Osteoblast (primary cell): Measurements from ENCODE around the gene GYG2. TPM values are rescaled to one million over a fixed set of nuclear protein-coding genes. Genes with fewer than 3 reads are reported as not detected.

Source experiments
- DNase-seq: peaks from one replicate; pipeline ENCODE4 v3.0.0; 2011; ENCODE audit warnings: low spot score, mixed read lengths; ENCODE audit not compliant: insufficient read length; ENCODE audit errors: missing footprints
- H2AFZ ChIP-seq: 2 replicates; pipeline ENCODE4 v1.6.0; 2011; ENCODE audit warnings: mild to moderate bottlenecking, low read length
- H3K27ac ChIP-seq: 2 replicates; pipeline ENCODE4 v1.5.1; 2011; ENCODE audit warnings: mild to moderate bottlenecking, low read depth, low read length, moderate library complexity
- H3K27me3 ChIP-seq: 2 replicates; pipeline ENCODE4 v1.6.0; 2012; ENCODE audit warnings: mild to moderate bottlenecking, control low read depth, inconsistent platforms, low read length, moderate library complexity; ENCODE audit not compliant: insufficient read depth
- H3K36me3 ChIP-seq: 2 replicates; pipeline ENCODE4 v1.5.1; 2011; ENCODE audit warnings: mild to moderate bottlenecking, low read length, control low read depth, moderate library complexity; ENCODE audit not compliant: insufficient read depth
- H3K4me1 ChIP-seq: 2 replicates; pipeline ENCODE4 v1.5.1; 2011; ENCODE audit warnings: mild to moderate bottlenecking, low read length, control low read depth, moderate library complexity; ENCODE audit not compliant: insufficient read depth
- H3K4me2 ChIP-seq: 2 replicates; pipeline ENCODE4 v1.6.0; 2011; ENCODE audit warnings: mild to moderate bottlenecking, low read length; ENCODE audit not compliant: insufficient read depth
- H3K4me3 ChIP-seq: fragments of 200-600 bp; sonication (generic); 3 replicates; pipeline ENCODE4 v1.5.1; 2012; ENCODE audit warnings: mild to moderate bottlenecking, low read length, inconsistent platforms; ENCODE audit not compliant: insufficient read depth
- H3K79me2 ChIP-seq: 2 replicates; pipeline ENCODE4 v1.6.0; 2012; ENCODE audit warnings: mild to moderate bottlenecking, low read length, control low read depth, inconsistent platforms; ENCODE audit not compliant: insufficient read depth
- H3K9me3 ChIP-seq: 2 replicates; pipeline ENCODE4 v1.5.1; 2011; ENCODE audit warnings: low read depth, low read length, control low read depth
- H4K20me1 ChIP-seq: 2 replicates; pipeline ENCODE4 v1.6.0; 2012; ENCODE audit warnings: mild to moderate bottlenecking, low read length, control low read depth; ENCODE audit not compliant: insufficient read depth
- total RNA-seq: library from RNA; depleted of rRNA; stranded (reverse); fragments of >200 nt; gene quantifications from 2 replicates; pipeline ENCODE4 v1.2.3, GENCODE V29; 2012
- TF ChIP-seq, protein P1 (sequence below): IDR thresholded peaks from 2 replicates; pipeline ENCODE4 v1.5.1; 2011; ENCODE audit warnings: mild to moderate bottlenecking, low read depth, low read length, moderate library complexity; ENCODE audit errors: extremely low read depth

The GYG2 gene
- total RNA-seq, 1 donor = 6.2 TPM

DNA sequence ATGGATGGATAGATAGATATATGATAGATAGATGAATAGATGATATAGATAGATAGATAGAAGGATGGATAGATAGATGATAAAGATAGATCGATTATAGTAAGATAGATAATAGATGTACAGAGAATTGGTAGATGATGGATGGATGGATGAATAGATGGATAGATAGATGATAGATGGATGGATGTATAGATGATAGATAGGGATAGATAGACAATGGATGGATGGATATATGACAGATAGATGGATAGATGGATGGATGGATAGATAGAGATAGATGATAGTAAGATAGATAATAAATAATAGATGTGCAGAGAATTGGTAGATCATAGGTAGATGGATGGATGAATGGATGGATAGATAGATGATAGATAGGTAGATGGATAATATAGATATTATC lies 12.2 kb downstream of the GYG2 start:
- DNase-seq = no peak
- H3K27me3 ChIP-seq = no peaks in the 10 kb centered on the region
- H3K27ac ChIP-seq = no peak overlapping the region
- no peaks in the 10 kb centered on the region for H3K4me1 ChIP-seq
- no peaks in the 10 kb centered on the region for H4K20me1 ChIP-seq
- H3K4me2 ChIP-seq = no peak overlapping the region
- H3K36me3 ChIP-seq = no peaks in the 10 kb centered on the region
- no peaks in the 10 kb centered on the region for H3K9me3 ChIP-seq
- no peak overlapping the region for H2AFZ ChIP-seq
- H3K79me2 ChIP-seq = no peaks in the 10 kb centered on the region
- no peak overlapping the region for H3K4me3 ChIP-seq
- TF ChIP-seq, protein P1, sequence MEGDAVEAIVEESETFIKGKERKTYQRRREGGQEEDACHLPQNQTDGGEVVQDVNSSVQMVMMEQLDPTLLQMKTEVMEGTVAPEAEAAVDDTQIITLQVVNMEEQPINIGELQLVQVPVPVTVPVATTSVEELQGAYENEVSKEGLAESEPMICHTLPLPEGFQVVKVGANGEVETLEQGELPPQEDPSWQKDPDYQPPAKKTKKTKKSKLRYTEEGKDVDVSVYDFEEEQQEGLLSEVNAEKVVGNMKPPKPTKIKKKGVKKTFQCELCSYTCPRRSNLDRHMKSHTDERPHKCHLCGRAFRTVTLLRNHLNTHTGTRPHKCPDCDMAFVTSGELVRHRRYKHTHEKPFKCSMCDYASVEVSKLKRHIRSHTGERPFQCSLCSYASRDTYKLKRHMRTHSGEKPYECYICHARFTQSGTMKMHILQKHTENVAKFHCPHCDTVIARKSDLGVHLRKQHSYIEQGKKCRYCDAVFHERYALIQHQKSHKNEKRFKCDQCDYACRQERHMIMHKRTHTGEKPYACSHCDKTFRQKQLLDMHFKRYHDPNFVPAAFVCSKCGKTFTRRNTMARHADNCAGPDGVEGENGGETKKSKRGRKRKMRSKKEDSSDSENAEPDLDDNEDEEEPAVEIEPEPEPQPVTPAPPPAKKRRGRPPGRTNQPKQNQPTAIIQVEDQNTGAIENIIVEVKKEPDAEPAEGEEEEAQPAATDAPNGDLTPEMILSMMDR = no peak

DNA sequence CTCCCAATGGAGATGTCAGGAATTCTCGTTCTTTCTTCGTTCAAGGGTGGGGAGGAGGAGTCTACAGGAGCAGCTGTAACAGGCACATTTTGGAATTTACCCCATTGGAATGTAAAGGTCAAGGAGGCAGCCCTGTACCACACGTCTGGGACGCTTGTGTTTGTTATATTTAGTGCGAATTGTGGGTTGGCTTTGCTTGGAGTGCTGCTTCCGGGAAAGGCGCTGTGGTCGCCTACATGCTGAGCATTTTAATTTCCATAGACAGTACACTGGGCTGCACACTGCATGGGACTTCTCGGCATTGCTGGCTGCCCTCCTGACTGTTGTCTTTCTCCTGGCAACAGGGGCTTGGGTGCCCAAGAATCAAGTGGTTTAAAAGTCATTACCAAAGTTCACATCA lies 12.8 kb downstream of the GYG2 start:
- H3K27ac ChIP-seq = no peak overlapping the region
- H3K9me3 ChIP-seq = no peaks in the 10 kb centered on the region
- H3K4me1 ChIP-seq = no peaks in the 10 kb centered on the region
- H3K36me3 ChIP-seq = no peaks in the 10 kb centered on the region
- H2AFZ ChIP-seq = peak overlapping the region; percentile 85
- no peak overlapping the region for H3K4me3 ChIP-seq
- H3K27me3 ChIP-seq = no peaks in the 10 kb centered on the region
- H4K20me1 ChIP-seq = no peaks in the 10 kb centered on the region
- no peaks in the 10 kb centered on the region for H3K79me2 ChIP-seq
- no peak for DNase-seq
- peak overlapping the region; percentile 34 for H3K4me2 ChIP-seq
- TF ChIP-seq, protein P1 = no peak

DNA sequence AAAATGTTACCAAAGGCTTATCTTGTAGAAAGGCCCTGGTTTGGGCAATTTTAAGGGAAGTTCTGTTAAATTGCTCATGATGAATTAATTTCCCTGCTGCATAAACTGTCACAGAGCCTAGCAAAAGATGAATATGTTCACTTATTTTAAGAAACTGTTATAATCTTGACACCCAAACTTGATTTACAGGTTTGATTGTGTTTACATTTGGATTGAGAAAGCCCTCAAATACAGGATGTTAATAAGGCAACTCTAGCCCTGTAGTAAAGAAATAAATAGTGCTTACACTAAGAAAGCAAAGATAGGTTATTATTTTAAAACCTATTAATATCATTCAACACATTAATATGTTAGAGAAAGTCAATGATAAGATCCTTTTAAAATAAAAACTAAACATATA lies 18.3 kb downstream of the GYG2 start:
- Histone ChIP-seq H3K4me2 (no peak overlapping the region), H3K27ac (no peak overlapping the region), H4K20me1 (no peaks in the 10 kb centered on the region), H2AFZ (no peak overlapping the region), H3K79me2 (no peaks in the 10 kb centered on the region), H3K27me3 (no peaks in the 10 kb centered on the region), H3K4me3 (no peak overlapping the region), H3K9me3 (no peaks in the 10 kb centered on the region), H3K36me3 (no peaks in the 10 kb centered on the region), H3K4me1 (peaks cover 17% of the 10 kb centered on the region)
- TF ChIP-seq, protein P1 = no peak
- DNase-seq = no peak

GRCh38 chrX:2848871-2849301 lies 20.2 kb downstream of the GYG2 start:
- H3K36me3 ChIP-seq = no peaks in the 10 kb centered on the region
- no peaks in the 10 kb centered on the region for H3K79me2 ChIP-seq
- H3K4me2 ChIP-seq = peak overlapping the region; percentile 77
- peaks cover 17% of the 10 kb centered on the region for H3K4me1 ChIP-seq
- no peaks in the 10 kb centered on the region for H3K27me3 ChIP-seq
- no peaks in the 10 kb centered on the region for H4K20me1 ChIP-seq
- peak; percentile 87 for DNase-seq
- peak overlapping the region; percentile 74 for H3K27ac ChIP-seq
- no peaks in the 10 kb centered on the region for H3K9me3 ChIP-seq
- H3K4me3 ChIP-seq = peak overlapping the region; percentile 56
- TF ChIP-seq, protein P1 = no peak
- H2AFZ ChIP-seq = peak overlapping the region; percentile 79
